RPMI7951 (cell line): ENCODE measurements around the gene CEP135. TPM values are rescaled to one million over a fixed set of nuclear protein-coding genes. Genes with fewer than 3 reads are reported as not detected.
"Not testable (repeated sequence)": the region's sequence is repeated elsewhere in the genome, so short reads cannot be mapped to it uniquely, and the experiment has no call there.

ENCODE experiments used
- DNase-seq: peaks from one replicate; pipeline ENCODE4 v3.0.0-alpha.2; 2012; ENCODE audit warnings: low read depth
- total RNA-seq: library from RNA; depleted of rRNA; stranded (reverse); fragments of >200 nt; shearing (Covaris generic); gene quantifications from 2 replicates; pipeline ENCODE4 v1.2.3, GENCODE V29; 2014; rRNA removed

The CEP135 gene, protein sequence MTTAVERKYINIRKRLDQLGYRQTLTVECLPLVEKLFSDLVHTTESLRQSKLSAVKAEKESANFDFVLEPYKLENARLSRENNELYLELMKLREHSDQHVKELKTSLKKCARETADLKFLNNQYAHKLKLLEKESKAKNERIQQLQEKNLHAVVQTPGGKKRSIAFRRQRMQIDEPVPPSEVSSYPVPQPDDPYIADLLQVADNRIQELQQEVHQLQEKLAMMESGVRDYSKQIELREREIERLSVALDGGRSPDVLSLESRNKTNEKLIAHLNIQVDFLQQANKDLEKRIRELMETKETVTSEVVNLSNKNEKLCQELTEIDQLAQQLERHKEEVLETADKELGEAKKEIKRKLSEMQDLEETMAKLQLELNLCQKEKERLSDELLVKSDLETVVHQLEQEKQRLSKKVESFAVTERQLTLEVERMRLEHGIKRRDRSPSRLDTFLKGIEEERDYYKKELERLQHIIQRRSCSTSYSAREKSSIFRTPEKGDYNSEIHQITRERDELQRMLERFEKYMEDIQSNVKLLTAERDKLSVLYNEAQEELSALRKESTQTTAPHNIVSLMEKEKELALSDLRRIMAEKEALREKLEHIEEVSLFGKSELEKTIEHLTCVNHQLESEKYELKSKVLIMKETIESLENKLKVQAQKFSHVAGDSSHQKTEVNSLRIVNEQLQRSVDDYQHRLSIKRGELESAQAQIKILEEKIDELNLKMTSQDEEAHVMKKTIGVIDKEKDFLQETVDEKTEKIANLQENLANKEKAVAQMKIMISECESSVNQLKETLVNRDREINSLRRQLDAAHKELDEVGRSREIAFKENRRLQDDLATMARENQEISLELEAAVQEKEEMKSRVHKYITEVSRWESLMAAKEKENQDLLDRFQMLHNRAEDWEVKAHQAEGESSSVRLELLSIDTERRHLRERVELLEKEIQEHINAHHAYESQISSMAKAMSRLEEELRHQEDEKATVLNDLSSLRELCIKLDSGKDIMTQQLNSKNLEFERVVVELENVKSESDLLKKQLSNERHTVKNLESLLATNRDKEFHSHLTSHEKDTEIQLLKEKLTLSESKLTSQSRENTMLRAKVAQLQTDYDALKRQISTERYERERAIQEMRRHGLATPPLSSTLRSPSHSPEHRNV
- total RNA-seq: 5.3 and 8.3 TPM in 2 replicates

DNA sequence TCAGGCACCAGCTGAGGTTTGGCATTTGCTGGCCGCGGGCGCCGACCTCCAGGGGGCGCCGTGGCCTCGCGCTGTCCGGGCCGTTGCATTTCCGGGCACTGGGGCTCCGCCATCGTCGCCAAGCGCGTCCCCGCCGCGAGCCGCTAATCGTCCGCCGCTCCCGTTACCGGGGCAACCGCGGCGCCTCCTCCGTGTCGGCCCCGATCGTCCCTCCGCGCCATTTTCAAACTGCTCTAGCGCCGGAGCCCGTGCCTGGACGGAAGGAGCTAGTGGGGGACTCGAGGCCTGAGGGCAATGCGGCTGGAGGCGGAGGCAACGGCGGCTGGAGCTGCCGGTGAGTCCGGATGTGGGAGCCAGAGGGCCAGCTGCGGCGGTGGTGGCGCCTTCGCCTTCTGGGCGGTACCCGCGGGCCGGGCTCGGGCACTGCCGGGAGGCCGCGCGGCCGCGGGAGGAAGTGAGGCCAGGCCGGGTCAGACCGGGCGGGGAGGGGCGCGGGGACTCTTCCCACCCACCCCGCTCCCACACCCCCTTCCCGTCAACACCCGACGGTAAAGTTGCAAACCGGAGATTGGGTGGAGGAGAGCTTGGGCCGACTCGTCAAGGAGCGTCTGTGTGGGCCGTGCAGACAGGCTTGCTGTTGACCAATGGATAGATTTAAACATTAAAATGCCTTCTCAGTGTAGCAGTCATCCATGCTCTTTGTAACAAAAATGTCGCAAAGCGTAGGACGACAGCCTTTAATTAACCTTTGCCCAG is at the start of gene CEP135:
Gene CEP135, plus strand, starts transcription at position 220 of the 756 bp plus-strand sequence. CDS start 3,186 bp downstream, outside the sequence.
- DNase-seq: peak; percentile 89

DNA sequence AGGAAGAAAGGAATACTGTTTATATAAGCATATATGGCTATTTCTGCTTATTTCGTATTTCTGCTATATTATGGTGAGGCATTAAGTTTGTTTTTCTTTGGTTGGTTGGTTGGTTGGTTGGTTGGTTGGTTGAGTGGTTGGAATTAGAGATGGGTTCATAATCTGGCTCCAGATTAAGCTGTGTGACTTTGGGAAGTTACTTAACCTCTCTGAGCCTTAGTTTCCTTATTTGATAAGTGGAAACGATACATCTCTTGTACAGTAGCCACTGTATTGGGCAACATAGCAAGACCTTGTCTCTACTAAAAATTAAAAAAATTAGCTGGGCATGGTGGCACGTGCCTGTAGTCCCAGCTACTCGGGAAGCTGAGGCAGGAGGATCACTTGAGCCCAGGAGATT is 46.1 kb upstream of the CEP135 start:
- DNase-seq: no peak

DNA sequence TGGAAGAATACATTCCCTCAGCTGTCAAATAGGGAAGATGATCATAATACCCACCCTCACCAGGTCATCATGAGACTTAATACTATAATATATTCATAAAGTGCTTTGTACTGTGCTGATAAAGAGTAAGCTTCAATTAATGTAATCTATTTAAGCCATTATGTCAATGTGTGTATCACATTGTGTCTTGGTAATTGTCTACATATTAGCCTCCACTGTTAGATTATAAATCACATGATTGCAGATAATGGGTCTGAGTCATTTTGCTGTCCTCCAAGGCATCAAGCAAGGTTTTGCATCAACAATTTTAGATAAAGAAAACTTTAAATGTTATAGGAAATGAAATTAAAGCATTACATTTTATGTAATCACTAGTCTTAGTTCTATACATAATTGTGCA is 45.2 kb upstream of the CEP135 start:
- no peak for DNase-seq

DNA sequence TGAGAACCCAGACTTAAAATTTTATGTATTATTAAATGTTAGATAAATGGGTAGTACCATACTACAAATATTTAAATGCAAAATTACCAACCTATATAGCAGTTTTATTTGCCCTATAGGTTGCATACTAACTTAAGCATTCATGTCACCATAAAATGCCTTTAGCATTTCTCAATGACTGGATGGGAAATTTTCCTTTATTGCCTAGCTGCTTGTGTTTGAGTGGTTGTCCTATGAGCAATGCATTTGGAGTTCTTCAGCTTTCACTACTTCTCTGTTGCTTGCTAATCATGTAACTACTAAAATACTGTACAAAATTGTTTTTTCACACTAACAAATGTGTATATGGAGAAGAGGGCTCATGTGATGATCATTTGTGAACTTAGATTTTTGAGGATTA is 44.2 kb upstream of the CEP135 start:
- no peak for DNase-seq

DNA sequence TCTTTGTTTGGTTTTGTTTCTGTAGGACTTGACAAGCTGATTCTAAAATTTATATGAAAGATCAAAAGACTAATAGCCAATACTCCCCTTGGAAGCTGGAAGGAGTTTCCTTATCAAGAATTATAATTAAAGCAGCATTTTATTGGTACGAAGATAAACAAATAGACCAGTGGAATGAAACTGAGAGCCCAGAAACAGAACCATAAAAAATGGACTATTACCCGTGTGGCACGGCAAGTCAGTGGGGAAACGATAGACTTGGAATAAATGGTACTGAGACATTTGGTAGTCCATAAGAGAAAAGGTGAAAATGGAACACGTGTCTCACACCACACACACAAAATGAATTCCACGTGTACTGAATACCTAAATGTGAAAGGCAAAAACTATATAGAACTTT is 42.4 kb upstream of the CEP135 start:
- DNase-seq: no peak

DNA sequence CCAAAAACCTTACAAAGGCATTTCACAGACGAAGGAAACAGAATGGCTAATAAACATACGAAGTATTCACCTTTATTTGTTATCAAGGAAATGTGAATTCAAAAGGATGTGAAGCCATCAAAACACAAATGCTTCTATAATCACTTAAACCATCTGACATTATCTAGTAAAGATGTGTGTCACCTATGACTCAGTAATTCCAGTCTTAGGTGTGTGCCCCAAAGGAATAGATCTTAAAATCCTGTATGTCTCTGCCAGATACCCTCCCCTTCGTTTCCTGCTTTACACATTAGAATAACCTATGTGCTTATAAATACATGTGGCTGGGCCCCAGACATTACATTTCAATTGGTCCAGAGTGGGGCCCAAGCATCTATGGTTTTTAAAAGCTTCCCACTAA is 41.8 kb upstream of the CEP135 start:
- peak; percentile 36 for DNase-seq

DNA sequence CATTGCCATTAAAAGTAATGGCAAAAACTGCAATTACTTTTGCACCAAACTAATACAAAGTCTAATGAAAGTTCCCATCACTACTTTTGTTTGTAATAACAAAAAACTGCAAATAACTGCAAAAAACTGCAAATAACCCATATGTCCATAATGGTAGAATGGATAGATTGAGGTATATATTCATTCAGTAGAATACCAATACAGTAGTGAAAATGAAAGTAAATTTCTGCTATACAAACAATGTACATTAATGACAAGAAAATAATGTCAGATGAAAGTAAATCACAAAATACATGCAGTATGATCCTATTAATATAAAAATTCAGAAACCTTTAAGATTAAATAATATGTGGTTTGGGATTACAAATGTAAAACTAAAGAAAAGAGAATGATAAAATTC is 41.3 kb upstream of the CEP135 start:
- no peak for DNase-seq

DNA sequence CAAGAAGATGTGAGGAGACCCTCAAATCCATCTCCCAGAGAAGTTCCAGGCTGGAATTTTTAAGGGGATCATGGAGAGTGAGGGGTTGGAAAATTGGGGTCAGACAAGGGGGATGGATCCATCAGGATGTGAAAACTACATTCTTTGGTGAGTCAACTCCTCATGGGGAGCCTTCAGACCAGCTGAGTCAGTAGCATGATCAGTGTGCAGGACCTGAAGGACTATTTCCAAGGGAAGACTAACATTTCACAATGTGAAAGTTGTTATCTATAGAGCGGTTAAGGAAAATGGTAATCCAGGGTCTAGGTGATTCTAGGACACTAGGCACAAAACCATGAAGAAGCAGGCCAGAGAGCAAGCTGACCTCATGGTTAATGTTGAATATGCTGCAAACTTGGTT is 38.6 kb upstream of the CEP135 start:
- DNase-seq: no peak

DNA sequence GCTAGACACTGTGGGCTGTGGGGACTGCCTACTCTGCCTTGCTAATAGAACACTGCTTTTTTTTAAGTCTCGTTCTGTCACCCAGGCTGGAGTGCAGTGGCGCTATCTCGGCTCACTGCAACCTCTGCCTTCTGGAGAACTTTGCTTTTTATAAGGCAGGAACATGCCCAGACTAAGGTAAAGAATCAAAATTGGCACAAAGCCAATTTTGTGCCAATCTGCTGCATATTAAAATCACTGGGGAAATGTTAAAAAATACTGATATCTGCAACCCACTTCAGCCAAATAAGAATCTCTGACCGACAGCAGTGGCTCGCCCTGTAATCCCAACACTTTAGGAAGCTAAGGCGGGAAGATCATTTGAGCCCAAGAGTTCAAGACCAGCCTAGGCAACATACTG is 36.5 kb upstream of the CEP135 start:
- DNase-seq: no peak

DNA sequence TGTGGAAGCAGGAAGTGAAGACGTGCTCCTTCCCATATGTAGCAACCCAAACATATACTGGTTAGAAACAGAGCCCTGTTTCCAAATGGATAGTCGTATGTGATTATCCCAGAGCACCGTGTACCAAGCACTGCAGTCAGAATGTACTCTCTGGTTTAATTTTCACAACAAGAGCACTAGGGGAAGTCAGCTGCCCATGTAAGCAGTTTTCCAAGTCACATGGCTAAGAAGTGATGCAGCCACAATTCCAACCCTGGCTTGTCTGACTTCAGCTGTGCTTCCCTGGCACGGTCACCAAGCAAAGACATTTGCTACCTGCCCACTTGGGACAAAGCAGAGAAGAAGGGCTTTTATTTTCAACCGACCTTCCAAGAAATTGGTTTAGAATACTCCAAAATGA is 28.2 kb upstream of the CEP135 start:
- peak; percentile 2 for DNase-seq

DNA sequence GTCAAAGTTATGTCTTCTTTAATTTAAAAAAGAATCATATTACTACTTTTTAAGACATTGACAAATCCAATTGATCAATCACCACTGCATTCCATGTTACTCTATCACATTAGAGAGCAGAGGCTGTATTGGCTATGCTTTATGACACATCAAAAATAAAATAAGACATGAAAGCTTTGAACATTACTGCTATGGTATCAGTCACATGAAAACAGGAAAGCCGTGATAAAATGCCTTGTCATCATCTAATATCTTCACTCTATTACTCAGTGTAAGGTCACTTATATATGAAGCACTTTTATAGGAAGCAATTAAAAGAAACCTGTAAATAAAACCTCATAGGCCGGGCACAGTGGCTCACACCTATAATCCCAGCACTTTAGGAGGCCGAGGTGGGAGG is 27.7 kb upstream of the CEP135 start:
- DNase-seq: no peak

DNA sequence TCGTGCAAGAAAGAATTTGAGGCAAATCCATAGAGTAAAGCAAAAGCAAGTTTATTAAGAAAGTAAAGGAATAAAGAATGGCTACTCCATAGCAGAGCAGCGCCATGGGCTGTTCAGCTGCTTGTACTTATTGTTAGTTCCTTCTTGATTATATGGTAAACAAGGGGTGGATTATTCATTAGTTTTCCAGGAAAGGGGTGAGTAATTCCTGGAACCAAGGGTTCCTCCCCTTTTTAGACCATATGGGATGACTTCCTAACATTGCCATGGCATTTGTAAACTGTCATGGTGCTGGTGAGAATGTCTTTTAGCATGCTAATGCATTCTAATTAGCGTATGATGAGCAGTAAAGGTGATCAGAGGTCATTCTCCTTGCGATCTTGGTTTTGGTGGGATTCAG is 23.5 kb upstream of the CEP135 start:
- no peak for DNase-seq

DNA sequence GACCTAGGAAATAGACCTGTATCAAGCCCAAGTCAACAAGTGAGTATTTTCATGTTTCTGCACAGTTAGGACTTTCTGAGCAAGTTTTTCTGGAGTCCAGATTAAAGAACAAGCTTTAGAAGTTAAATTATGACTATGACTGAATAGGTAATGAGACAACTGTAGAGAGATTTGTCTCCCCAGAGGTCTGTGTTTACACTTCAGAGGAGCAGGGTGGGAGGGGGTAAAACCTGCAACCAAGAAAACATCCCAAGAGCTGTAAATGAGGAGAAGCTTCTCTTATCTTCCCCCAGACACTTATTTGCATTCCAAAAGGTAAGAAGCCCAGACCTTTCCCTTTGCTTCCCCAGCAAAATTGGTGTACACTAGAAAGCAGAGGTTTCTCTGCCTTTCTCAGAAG is 22.1 kb upstream of the CEP135 start:
- DNase-seq: no peak

DNA sequence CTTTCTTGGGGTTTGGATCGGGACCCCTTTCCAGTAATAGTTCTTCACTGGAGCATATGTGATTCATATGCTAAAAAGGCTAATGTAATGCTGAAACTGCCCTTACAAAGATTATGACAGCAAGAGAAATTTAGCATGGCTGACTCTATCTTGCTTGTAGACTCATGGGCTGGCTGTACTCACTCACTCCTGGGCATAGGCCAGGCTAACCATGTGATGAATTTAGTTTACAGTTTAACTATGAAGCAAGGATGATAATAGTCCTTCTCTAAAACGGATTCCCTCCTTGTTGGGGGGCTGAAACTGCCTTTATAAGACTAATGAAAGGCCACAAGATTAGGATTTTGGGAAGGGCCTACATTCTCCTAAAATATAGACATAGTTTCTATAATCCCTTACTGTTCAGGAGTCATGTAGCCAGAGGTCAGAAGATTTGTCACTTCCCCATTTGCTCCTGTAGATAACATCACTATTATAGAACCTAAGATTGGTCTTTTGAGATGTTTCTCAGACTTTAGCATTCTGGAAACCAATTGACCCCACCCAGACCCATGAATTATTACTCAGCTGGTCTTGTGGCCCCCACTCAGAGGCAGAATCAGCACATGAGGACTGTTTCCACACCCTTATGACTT is 20.8 kb upstream of the CEP135 start:
- no peak for DNase-seq

DNA sequence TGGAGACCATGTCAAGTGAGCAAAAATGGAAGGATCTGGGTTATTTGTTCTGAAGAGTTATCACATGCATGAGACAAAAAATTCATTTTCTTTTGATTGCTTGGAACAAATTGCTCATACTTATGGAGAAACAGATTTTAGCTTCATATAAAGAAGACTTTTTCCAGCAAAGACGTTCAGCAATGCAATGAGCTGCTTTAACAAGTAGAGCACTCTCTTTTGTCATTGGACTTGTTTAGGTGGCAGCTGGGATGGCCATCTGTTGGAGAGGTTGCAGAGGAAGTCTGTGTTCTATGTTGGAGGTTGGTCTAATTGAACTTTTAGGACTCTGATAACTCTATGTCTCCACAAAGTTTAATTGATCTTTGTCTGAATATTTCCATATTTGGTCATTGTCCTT is 19.9 kb upstream of the CEP135 start:
- no peak for DNase-seq

DNA sequence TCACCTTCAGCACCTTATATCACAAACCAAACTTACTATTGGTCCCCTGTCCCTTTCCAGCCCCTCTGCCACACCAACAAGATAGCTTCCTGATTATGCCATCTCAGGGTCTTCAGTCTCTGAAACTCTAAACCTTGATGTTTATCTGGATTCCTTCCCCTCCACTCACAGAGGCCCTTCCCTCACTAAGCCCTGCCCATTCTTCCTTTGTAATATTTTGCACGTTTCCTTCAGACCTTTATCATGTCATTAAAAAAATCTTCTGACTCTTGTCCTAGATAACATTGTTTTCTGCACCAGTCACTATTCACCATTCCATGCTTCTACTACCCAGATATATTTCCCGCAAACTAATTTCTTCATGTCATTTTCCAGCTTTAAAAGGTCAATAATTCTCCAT is 17.7 kb upstream of the CEP135 start:
- no peak for DNase-seq

DNA sequence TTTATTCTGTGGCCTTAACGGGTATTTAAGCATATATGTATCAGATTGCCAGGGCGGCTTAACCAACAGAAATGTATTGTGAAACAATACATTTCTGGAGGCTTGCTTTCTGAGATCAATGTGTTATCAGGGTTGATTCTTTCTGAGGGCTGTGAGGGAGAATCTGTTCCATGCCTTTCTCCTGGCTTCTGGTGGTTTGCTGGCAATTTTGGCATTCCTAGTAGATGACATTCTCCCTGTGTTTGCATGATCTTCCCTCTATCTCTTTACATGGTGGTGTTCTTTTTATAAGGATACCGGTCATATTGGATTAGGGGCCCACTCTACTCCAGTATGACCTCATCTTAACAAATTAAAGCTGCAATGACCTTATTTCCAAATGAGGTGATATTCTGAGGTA is 16.9 kb upstream of the CEP135 start:
- peak; percentile 28 for DNase-seq

DNA sequence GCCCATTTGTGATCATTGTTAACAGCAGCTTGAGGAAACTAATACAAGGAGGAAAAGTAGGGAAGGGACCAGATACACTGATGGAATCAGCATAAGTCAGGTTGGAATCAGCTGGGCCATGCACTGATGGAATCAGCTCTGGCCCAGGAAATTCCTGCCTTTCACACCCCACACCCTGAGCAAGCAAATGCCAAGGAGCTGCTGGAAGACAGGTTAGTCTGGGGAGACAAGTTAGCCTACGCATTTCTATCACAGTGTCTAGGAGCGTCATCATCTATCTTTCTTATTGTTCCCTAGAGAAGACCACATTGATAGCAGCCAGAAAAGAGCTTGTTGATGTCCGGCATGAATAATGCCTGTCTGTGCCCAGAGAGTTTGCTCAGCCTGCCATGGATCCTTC is 16.2 kb upstream of the CEP135 start:
- no peak for DNase-seq

DNA sequence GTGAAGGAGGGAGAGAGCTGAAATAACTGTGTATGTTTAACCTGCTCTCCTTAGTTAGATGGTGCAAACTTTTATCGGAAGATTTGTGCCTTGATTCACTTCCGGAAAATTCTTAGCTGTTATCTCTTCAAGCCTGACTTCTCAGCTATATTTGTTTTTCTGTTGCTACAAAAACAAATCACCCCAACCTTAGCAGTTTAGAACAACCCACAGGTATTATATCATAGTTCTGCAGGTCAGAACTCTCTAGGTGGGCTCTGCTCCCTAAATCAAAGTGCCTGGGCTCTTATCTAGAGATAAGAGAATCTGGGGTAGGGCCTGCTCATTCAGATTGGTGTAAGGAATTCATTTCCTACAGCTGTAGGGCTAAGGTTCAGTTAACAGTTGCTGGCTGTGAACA is 15.1 kb upstream of the CEP135 start:
- DNase-seq: no peak

DNA sequence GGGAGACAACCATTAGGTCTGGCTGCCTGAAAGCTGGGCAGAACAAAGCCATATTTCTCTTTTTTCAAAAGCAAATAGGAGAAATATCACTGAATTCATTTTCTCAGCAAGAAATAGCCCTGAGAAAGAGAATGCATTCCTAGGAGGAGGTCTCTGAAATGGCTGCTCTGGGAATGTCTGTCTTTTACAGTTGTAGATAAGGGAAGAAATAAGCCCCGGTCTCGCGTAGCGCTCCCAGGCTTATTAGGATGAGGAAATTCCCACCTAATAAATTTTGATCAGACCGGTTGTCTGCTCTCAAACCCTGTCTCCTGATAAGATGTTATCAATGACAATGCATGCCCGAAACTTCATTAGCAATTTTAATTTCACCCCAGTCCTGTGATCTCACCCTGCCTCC is 12.8 kb upstream of the CEP135 start:
- DNase-seq: not testable (repeated sequence)

DNA sequence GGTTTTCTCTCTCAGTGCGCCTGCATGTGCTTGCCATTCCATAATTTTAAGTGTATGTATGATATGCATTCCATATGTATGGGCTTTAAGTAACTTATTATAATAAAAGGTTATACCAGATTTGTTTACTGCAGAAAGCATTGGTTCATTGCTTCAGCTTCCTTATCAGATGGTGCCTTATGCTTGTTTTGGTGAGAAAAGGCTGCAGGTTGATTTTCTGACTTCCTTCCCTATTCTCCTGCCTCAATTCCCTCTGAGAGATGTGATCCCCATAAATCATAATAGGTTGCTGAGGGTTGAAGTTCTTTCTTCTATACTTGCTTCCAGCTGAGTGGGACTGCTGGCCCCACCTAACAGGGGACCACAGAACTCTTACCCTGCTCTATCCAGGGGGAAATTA is 10.3 kb upstream of the CEP135 start:
- DNase-seq: no peak
